Trophoblast cell (in vitro differentiated cells and primary cell): Measurements from ENCODE around the gene CATSPER1.

Experiments used
- DNase-seq, 2 donors: peaks; one replicate each; pipeline ENCODE4 v3.0.0-alpha.2; 2016
- H2AFZ ChIP-seq: 2 replicates; pipeline ENCODE4 v1.6.1; 2013; ENCODE audit warnings: low read length, moderate library complexity, mild to moderate bottlenecking; ENCODE audit not compliant: insufficient read depth, poor library complexity
- H2AK5ac ChIP-seq: 2 replicates; pipeline ENCODE4 v1.6.1; 2013; ENCODE audit warnings: mild to moderate bottlenecking, low read length
- H2BK120ac ChIP-seq: 2 replicates; pipeline ENCODE4 v1.6.1; 2013; ENCODE audit warnings: low read length, mild to moderate bottlenecking, moderate library complexity; ENCODE audit not compliant: insufficient read depth, poor library complexity
- H2BK12ac ChIP-seq: 2 replicates; pipeline ENCODE4 v1.6.1; 2013; ENCODE audit warnings: mild to moderate bottlenecking, low read length, moderate library complexity
- H2BK5ac ChIP-seq: 2 replicates; pipeline ENCODE4 v1.6.1; 2013; ENCODE audit warnings: low read length, low read depth, moderate library complexity, mild to moderate bottlenecking; ENCODE audit not compliant: poor library complexity
- H3K14ac ChIP-seq: 2 replicates; pipeline ENCODE4 v1.6.1; 2013; ENCODE audit warnings: mild to moderate bottlenecking, low read length
- H3K18ac ChIP-seq: 2 replicates; pipeline ENCODE4 v1.6.1; 2013; ENCODE audit warnings: mild to moderate bottlenecking, low read length
- H3K23ac ChIP-seq: 2 replicates; pipeline ENCODE4 v1.6.1; 2013; ENCODE audit warnings: low read length
- H3K27ac ChIP-seq: 2 replicates; pipeline ENCODE4 v1.5.1; 2013; ENCODE audit warnings: low read depth, mild to moderate bottlenecking, inconsistent platforms, low read length, moderate library complexity
- H3K27me3 ChIP-seq: 2 replicates; pipeline ENCODE4 v1.6.1; 2013; ENCODE audit warnings: inconsistent platforms, mild to moderate bottlenecking, low read length, moderate library complexity; ENCODE audit not compliant: insufficient read depth
- H3K36me3 ChIP-seq, 2 experiments: 1 replicate in 1 of 2; 2 replicates in 1 of 2; pipeline ENCODE4 v1.6.1; 2013; ENCODE audit warnings: low read length in 2 of 2, mild to moderate bottlenecking in 2 of 2, moderate library complexity in 1 of 2; ENCODE audit not compliant: insufficient read depth in 2 of 2, control insufficient read depth in 1 of 2
- H3K4ac ChIP-seq: 2 replicates; pipeline ENCODE4 v1.6.1; 2013; ENCODE audit warnings: low read depth, mild to moderate bottlenecking, low read length, moderate library complexity
- H3K4me1 ChIP-seq, 2 experiments: 1 replicate in 1 of 2; 2 replicates in 1 of 2; pipeline ENCODE4 v1.6.1; 2013; ENCODE audit warnings: low read length in 2 of 2, mild to moderate bottlenecking in 2 of 2, moderate library complexity in 1 of 2; ENCODE audit not compliant: insufficient read depth in 2 of 2, control insufficient read depth in 1 of 2
- H3K4me2 ChIP-seq: 2 replicates; pipeline ENCODE4 v1.6.1; 2013; ENCODE audit warnings: inconsistent platforms, mild to moderate bottlenecking, low read length, moderate library complexity
- H3K4me3 ChIP-seq: 2 replicates; pipeline ENCODE4 v1.5.1; 2013; ENCODE audit warnings: mild to moderate bottlenecking, low read depth, low read length, inconsistent platforms
- H3K79me1 ChIP-seq: one replicate; pipeline ENCODE4 v1.6.1; 2013; ENCODE audit warnings: low read length
- H3K79me2 ChIP-seq: 2 replicates; pipeline ENCODE4 v1.6.1; 2013; ENCODE audit warnings: low read length, mild to moderate bottlenecking; ENCODE audit not compliant: control insufficient read depth, insufficient read depth, poor library complexity
- H3K9ac ChIP-seq: 2 replicates; pipeline ENCODE4 v1.6.1; 2013; ENCODE audit warnings: mild to moderate bottlenecking, low read length
- H3K9me3 ChIP-seq: 2 replicates; pipeline ENCODE4 v1.6.1; 2013; ENCODE audit warnings: low read depth, mild to moderate bottlenecking, control low read depth, inconsistent platforms, low read length; ENCODE audit not compliant: insufficient read depth
- H4K12ac ChIP-seq: 2 replicates; pipeline ENCODE4 v1.6.1; 2013; ENCODE audit warnings: low read depth, mild to moderate bottlenecking, low read length, moderate library complexity
- H4K8ac ChIP-seq: 2 replicates; pipeline ENCODE4 v1.6.1; 2013; ENCODE audit warnings: low read depth, mild to moderate bottlenecking, low read length, moderate library complexity
- H4K91ac ChIP-seq: one replicate; pipeline ENCODE4 v1.6.1; 2013; ENCODE audit warnings: low read depth, mild to moderate bottlenecking, low read length, moderate library complexity
- WGBS: extraction: QIAGEN DNeasy Blood & Tissue Kit; methylation state at CpG from one replicate; pipeline ENCODE4 v1.1.7; 2013; ENCODE audit warnings: missing lambda C conversion rate; ENCODE audit not compliant: insufficient read length, insufficient coverage; ENCODE audit errors: extremely low coverage; 5-methylcytosine and 5-hydroxymethylcytosine counted together

Gene CATSPER1

GRCh38 chr11:66072081-66072480, 45.8 kb upstream of the CATSPER1 start:
- Histone ChIP-seq H4K12ac (no peak overlapping the region), H3K27ac (no peak overlapping the region)

GRCh38 chr11:66071381-66071801, 45.1 kb upstream of the CATSPER1 start:
- no CpG with 5 or more reads among the region's 2 CpGs for WGBS
- H3K23ac ChIP-seq, result no peak overlapping the region
- no peak for DNase-seq

More at GRCh38 chr11:66072081-66072480, 45.8 kb upstream of the CATSPER1 start:
- Histone ChIP-seq H3K36me3 (peaks cover 23 to 33% of the 10 kb centered on the region in 2 experiments), H3K4me1 (peaks cover 4 to 6% of the 10 kb centered on the region in 2 experiments), H2AK5ac (no peak overlapping the region), H2BK12ac (no peak overlapping the region), H4K91ac (no peak overlapping the region), H3K79me1 (peaks cover 20% of the 10 kb centered on the region), H4K8ac (no peak overlapping the region), H3K18ac (no peak overlapping the region), H3K14ac (no peak overlapping the region), H3K4ac (no peak overlapping the region), H3K23ac (no peak overlapping the region), H3K4me3 (no peak overlapping the region), H2AFZ (no peak overlapping the region), H3K27me3 (no peaks in the 10 kb centered on the region), H2BK120ac (no peak overlapping the region), H3K9ac (no peak overlapping the region), H3K9me3 (no peaks in the 10 kb centered on the region), H3K79me2 (peaks cover 13% of the 10 kb centered on the region), H3K4me2 (no peak overlapping the region), H2BK5ac (no peak overlapping the region)
- no CpG with 5 or more reads among the region's 3 CpGs for WGBS
- DNase-seq, result no peak

GRCh38 chr11:66070604-66071380, 44.5 kb upstream of the CATSPER1 start:
- peak; percentile 52 to 55 for DNase-seq
- peak overlapping the region; percentile 89 for H3K4me2 ChIP-seq
- H2BK5ac ChIP-seq, result peak overlapping the region; percentile 94
- H3K18ac ChIP-seq, result peak overlapping the region; percentile 100
- H3K79me1 ChIP-seq, result peaks cover 20% of the 10 kb centered on the region
- peak overlapping the region; percentile 98 for H2BK120ac ChIP-seq
- WGBS, result no CpG with 5 or more reads among the region's 60 CpGs
- H2AFZ ChIP-seq, result peak overlapping the region; percentile 97
- H3K23ac ChIP-seq, result no peak overlapping the region
- H3K4me1 ChIP-seq, result peaks cover 4 to 6% of the 10 kb centered on the region in 2 experiments
- peaks cover 10% of the 10 kb centered on the region for H3K79me2 ChIP-seq
- H4K12ac ChIP-seq, result peak overlapping the region; percentile 97
- peak overlapping the region; percentile 97 for H2AK5ac ChIP-seq
- no peaks in the 10 kb centered on the region for H3K27me3 ChIP-seq
- no peaks in the 10 kb centered on the region for H3K9me3 ChIP-seq
- H3K36me3 ChIP-seq, result peaks cover 27 to 43% of the 10 kb centered on the region in 2 experiments
- peak overlapping the region; percentile 97 for H3K4ac ChIP-seq
- H3K14ac ChIP-seq, result peak overlapping the region; percentile 99
- peak overlapping the region; percentile 99 for H4K91ac ChIP-seq
- no peak overlapping the region for H2BK12ac ChIP-seq
- peak overlapping the region; percentile 76 for H3K9ac ChIP-seq
- H3K4me3 ChIP-seq, result peak overlapping the region; percentile 99
- H4K8ac ChIP-seq, result peak overlapping the region; percentile 93
- H3K27ac ChIP-seq, result peak overlapping the region; percentile 87

More at GRCh38 chr11:66071381-66071801, 45.1 kb upstream of the CATSPER1 start:
- Histone ChIP-seq H2AFZ (no peak overlapping the region), H2BK5ac (no peak overlapping the region), H3K27me3 (no peaks in the 10 kb centered on the region), H3K36me3 (peaks cover 23 to 37% of the 10 kb centered on the region in 2 experiments), H3K4me1 (peaks cover 4 to 6% of the 10 kb centered on the region in 2 experiments), H2BK12ac (no peak overlapping the region), H3K79me1 (peaks cover 20% of the 10 kb centered on the region), H3K14ac (no peak overlapping the region), H3K79me2 (peaks cover 10% of the 10 kb centered on the region), H2BK120ac (no peak overlapping the region), H4K91ac (no peak overlapping the region), H3K27ac (no peak overlapping the region), H4K12ac (no peak overlapping the region), H4K8ac (no peak overlapping the region), H3K9ac (peak overlapping the region; percentile 76), H2AK5ac (no peak overlapping the region), H3K4ac (peak overlapping the region; percentile 74), H3K4me3 (peak overlapping the region; percentile 12), H3K9me3 (no peaks in the 10 kb centered on the region), H3K4me2 (peak overlapping the region; percentile 89), H3K18ac (no peak overlapping the region)

- Histone ChIP-seq H3K18ac (peak within 1 kb of the TSS; percentile 100), H3K27ac (peak within 1 kb of the TSS; percentile 87), H4K91ac (peak within 1 kb of the TSS; percentile 99), H3K79me2 (peaks cover 10% of the 10 kb centered on the region), H4K8ac (peak within 1 kb of the TSS; percentile 93), H2BK12ac (peak within 1 kb of the TSS; percentile 18), H3K9me3 (no peaks in the 10 kb centered on the region), H2BK5ac (peak within 1 kb of the TSS; percentile 94), H2AK5ac (peak within 1 kb of the TSS; percentile 97), H3K23ac (no peak within 1 kb of the TSS), H3K4me2 (peak within 1 kb of the TSS; percentile 89), H3K27me3 (no peaks in the 10 kb centered on the region), H3K4me1 (peaks cover 4 to 6% of the 10 kb centered on the region in 2 experiments), H2AFZ (peak within 1 kb of the TSS; percentile 97), H3K9ac (peak within 1 kb of the TSS; percentile 76), H3K4ac (peak within 1 kb of the TSS; percentile 97), H3K14ac (peak within 1 kb of the TSS; percentile 99), H3K4me3 (peak within 1 kb of the TSS; percentile 99), H3K79me1 (peaks cover 20% of the 10 kb centered on the region), H2BK120ac (peak within 1 kb of the TSS; percentile 98), H4K12ac (peak within 1 kb of the TSS; percentile 97), H3K36me3 (peaks cover 29 to 43% of the 10 kb centered on the region in 2 experiments)
- WGBS, result no CpG with 5 or more reads among the region's 120 CpGs
- DNase-seq, result peak; percentile 63 to 82
Measured at GRCh38 chr11:66069715-66070603, 43.7 kb upstream of the CATSPER1 start, which contains the start of gene PACS1. PACS1 (plus strand) TSS chr11:66070272; CDS start chr11:66070487, 215 bp downstream.
